HG03457 (cell line): ENCODE measurements around the gene CCNC.
A peak's percentile ranks its signal among the peaks of the same experiment; 100 is the strongest.

Source experiments
- ATAC-seq: cut with Tn5 transposase; IDR thresholded peaks from one replicate; pipeline ENCODE4 v1.9.1; 2021; ENCODE audit warnings: moderate number of reproducible peaks; ENCODE audit not compliant: unreplicated experiment

CCNC gene, protein sequence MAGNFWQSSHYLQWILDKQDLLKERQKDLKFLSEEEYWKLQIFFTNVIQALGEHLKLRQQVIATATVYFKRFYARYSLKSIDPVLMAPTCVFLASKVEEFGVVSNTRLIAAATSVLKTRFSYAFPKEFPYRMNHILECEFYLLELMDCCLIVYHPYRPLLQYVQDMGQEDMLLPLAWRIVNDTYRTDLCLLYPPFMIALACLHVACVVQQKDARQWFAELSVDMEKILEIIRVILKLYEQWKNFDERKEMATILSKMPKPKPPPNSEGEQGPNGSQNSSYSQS

DNA sequence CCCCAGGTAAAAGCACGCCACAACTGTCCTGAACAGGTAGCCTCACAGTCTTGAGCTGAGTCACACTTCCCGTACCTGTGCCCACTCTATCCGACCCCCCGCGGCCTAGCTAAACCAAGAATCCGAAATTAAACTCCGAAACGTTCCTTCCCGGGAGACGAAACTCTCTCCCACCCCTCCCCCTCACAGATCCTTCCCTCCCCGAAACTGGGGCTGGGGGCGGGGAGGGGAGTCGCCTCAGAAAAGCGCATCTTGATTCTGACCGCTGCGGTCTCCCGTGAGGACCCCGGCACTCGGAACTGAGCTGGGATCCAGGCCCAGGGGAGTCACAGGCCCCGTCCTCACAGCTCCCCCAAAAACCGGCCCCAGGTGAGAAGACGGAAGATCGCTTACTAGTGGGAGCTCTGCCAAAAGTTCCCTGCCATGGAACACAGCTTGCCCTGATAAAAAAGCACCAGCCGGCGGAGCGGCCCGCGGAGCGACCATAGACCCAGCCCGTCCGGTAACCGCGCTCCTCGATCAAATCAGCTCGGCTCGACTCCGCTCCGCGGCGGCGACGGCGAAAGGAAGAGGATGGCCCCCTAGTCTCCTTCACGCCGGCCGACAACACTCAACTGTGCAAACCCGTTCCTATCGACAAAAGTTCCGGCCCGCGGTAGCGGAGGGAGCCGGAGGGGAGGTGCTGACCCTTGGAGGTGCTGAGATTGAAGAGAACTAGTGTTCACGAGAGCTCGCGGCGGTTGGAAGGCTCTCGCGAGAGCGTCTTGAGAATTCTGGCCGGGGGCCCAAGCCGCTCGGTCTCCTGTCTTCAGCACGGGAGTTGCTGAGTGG, at the start of gene CCNC:
CCNC (minus strand) TSS at position 558 of the 831 bp plus-strand sequence; CDS start at position 425, 133 bp downstream.
- ATAC-seq, result peak; percentile 99

DNA sequence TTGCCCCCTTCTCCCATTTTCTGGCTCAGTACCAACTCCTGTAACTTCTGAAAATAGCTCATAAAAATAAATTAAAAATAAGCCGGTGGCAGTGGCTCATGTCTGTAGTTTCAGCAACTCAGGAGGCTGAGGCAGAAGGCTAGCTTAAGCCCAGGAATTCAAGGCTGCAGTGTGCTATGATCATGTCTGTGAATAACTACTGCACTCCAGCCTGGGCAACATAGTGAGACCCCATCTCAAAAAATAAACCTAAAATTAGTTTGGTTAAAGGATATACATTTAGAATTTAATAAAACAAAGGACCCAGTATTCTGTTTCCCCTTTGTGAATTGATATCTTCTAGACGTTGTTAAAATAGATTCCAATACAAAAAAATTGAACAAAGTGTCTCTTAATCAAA, 48.7 kb upstream of the CCNC start:
- ATAC-seq, result no peak

DNA sequence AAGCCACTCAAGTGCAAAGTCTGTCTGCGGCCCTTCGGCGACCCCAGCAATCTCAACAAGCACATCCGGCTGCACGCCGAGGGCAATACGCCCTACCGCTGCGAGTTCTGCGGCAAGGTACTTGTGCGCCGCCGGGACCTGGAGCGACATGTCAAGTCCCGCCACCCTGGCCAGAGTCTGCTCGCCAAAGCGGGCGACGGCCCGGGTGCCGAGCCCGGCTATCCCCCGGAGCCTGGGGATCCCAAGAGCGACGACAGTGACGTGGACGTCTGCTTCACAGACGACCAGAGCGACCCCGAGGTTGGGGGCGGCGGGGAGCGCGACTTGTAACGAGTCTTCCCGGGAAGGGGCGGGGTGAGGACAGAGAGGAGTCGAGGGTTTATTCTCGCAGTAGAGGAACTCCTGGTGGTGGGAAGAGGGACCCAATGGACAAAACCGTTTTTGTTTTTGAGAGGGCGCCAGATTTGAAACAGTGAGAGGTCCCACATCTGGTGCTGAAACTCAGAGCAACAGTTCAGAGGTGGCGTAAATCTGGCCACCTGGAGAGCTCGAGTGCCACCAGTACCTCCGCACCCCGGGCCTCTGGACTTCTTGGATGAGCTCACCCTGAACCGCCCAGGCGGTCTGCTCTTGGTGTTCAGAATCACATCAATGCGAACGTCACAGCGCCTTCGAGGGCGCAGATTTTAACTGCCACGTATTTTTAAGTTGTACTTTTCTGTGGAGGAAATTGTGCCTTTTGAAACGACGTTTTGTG, 46.1 kb upstream of the CCNC start:
- no peak for ATAC-seq

DNA sequence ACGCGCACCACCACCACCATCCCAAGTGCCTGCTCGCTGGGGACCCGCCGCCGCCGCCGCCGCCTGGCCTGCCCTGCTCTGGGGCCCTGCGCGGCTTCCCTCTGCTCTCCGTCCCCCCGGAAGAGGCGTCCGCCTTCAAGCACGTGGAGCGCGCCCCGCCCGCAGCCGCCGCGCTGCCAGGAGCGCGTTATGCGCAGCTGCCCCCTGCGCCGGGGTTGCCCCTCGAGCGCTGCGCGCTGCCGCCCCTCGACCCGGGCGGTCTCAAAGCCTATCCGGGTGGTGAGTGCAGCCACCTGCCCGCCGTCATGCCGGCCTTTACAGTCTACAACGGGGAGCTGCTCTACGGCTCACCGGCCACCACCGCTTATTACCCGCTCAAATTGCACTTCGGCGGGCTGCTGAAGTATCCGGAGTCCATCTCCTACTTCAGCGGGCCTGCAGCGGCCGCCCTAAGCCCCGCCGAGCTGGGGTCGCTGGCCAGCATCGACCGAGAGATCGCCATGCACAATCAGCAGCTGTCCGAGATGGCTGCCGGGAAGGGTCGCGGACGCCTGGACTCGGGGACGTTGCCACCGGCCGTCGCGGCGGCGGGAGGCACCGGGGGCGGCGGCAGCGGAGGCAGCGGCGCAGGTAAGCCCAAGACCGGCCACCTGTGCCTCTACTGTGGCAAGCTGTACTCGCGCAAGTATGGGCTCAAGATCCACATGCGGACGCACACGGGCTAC, 45.4 kb upstream of the CCNC start:
- peak; percentile 45 for ATAC-seq

DNA sequence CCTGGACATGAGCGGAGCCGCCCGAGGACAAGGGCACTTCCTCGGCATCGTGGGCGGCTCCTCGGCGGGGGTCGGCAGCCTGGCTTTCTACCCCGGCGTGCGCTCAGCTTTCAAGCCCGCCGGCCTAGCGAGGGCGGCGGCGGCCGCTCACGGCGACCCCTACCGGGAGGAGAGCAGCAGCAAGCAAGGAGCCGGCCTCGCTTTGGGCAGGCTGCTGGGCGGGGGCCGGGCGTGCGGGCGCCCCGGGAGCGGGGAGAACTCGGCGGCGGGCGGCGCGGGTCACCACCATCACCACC, 44.9 kb upstream of the CCNC start:
- peak; percentile 49 for ATAC-seq

DNA sequence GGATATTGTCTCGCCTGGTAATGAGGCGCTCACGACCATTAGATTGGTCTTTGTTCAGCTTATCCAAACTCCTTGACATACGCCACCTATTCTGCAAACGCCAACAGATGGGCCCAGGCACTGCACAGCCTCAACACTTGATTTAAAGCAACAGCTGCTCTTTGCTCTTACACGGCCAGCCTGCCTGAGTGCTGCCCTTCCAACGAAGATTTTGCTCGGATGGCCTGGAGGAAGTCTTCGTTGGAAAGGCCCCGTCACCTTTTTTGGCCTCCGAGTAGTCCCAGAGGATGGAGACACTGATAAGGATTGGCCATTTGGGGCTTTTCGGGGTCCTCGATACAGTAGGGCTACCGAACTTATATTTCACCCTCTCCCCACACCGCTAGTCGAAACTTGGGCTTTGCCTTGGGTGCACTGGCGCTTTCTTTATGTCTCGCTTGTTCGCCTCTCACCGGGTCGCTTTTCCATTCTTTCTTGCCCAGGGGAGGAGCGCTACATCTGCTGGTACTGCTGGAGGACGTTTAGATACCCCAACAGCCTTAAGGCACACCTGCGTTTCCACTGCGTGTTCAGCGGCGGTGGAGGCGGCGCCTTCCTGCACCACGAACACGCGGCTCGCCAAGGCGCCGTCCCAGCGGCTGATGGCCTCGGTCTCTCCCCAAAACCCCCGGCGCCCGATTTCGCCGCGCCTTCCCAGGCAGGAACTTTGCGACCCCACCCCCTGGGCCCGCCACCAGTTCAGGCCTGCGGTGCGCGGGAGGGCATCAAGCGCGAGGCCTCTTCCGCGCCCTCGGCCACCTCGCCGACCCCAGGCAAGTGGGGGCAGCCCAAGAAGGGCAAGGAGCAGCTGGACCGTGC, 44.3 kb upstream of the CCNC start:
- ATAC-seq, result no peak

DNA sequence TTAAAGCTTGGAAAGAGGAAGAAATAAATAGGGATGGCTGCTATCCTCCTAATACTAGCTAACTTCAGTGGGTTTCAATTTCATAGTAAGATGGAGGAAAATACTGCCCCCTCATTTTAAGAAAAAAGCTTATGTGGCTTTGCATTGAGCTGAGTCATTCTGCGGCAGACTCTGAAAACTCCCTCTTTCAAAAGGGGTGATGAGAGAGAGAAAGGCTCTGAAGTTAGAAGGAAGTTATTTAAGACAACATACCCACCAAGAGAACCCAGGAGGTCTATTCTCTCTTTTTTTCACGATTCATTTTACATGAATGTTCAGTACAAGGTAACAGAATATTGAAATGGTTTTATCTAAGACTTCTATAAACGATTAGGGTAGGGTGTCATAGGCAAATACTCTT, 42.7 kb upstream of the CCNC start:
- peak; percentile 52 for ATAC-seq

DNA sequence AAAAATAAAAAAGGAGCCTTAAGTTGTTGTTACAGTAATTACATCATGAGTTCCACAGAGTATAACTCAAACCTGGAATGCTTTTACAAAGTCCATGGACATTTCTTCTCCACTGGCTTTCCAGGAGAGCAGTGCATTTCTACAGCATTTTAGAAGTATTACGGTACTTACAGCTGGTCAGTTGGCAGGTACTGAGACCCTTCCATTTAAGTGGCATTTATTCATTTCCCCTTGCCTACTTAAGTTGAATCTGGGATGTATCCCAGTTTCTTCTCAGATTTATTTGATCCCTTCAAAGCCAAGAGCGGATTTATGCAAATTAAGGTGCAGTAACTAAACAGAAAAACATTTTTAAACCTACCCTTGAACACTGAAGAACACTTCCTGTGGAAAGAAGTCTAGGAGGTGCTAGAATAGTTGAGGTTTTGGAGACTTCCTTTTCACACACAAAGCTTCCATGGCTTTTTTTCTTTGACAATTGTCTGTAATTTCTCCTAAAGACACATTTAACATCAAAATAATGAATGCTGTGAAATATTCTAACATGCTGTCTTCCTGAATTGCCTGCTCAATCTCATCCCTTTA, 41.5 kb upstream of the CCNC start:
- no peak for ATAC-seq

DNA sequence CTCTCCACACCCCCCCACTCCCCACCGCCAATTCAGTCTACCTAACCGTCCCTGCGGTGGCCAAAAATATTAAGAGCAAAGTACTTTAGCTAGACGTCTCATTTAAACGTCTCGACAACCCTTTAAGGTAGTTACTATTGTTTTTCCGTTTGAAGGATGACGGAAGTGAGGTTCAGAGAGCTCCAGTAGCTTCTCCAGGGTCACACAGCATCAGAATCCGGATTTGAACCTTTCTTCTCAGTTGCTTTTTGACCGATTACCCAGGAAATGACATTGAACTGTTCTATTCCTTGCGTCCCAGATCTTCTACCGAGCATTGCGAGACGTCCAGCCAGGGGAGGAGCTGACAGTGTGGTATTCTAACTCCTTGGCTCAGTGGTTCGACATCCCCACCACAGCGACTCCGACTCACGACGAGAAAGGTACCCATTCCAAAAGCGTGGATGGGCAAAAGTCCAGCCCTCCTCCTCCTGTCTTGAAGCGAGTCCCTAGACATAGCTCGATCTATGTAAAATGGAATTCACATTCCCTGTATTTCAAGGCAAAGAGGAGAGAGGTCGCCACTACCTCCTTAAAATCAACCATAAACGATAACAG, 40.5 kb upstream of the CCNC start:
- no peak for ATAC-seq

DNA sequence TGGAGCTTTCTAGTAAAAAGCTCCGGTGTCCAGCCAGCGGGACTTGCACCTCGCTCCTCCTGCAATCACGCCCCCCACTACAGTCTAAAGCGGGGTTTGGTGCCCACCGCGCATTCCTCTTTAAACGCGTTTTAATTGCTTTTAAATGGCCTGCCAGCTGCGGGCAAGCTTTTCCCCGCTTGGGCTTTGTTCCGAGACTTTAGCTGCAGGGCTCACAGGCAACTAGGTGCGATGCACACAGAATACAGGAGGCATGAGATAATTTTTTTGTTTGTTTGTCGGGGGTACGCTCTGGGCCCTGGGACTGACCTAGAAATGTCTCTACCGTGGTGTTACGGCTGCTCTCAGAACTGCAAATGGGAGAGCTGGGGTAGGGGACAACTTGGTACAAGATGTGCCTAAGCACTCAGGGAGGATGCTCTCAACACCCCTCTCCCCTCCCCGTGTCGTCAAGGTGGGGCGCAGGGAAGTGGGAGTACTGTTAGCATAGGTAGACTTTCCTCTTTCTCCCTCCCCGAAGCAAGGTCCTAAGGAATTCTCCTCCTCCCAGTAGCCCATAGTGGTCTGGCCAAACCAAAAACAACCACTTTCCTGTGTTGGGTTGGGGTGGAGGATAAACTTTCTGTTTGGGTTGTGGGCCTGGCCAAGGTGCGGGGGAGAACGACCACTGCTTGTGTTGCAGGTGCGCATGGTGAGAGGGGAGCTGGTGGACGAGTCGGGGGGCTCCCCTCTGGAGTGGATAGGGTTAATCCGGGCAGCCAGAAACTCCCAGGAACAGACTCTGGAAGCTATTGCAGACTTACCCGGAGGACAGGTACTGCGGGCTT, 39.8 kb upstream of the CCNC start:
- ATAC-seq, result no peak

DNA sequence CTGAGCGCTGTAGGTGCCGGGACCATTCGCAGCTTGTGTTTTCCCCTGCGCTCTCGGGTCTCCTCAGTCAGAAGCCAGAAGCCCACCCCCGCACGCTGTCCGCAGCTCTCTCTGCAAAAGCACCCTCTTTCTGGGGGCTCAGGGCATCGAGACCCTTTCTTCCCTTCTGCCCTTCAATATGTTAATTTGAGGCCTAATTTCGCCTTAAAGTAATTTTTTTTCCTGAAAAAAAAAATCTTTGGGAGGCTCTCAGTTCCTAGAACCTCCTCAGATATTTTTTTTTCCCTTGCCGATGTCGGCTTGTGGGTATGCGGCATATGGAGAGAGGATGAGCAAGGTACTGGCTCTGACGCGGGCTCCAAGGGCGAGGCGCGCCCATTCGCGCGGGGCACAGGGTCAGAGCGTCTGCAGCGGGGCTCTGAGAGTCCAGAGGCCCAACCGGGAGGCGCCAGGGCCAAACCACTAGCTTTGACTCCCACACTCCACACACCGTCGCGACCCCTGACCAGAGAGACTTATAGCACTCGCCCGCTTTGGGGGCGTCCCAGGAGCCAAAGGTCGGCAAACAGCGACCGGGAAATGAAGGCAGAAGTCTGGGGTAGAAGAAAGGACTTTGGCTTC, 39.1 kb upstream of the CCNC start:
- ATAC-seq, result no peak

DNA sequence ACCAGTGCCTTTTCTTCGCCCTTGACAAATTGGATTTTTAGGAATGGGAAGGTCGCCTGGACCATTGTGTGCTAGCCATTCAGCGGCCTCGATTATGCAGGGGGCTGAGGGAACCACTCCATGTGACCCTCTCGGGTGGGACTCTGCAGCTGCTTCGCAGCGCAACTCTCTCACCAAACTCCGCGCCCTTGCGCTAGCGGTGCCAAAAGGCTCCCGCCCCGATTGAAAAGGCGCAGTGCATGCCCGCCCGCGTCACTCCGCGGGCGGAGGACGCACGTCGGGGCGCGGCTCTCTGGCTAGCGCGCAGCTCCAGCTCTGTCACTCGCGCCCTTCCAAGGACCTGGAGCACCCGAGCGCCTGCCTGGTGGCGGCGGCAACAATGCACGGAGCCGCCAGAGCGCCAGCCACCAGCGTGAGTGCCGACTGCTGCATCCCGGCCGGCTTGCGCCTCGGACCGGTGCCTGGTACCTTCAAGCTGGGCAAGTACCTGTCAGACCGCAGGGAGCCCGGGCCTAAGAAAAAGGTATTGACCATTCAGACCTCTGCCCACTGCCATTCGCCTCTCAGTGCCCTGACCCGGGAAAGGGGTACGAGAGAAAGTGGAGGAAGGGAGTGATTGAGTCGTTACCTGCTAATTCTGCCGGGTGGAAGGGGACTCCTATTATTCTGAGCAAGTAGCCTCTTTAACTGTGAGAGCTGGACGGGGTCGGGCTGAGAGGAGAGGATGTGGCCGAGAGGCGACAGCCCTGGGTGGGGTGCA, 38.4 kb upstream of the CCNC start, which contains the start of gene PRDM13:
PRDM13 (plus strand) TSS at position 178 of the 760 bp plus-strand sequence; CDS start at position 380, 202 bp downstream.
- ATAC-seq, result no peak

DNA sequence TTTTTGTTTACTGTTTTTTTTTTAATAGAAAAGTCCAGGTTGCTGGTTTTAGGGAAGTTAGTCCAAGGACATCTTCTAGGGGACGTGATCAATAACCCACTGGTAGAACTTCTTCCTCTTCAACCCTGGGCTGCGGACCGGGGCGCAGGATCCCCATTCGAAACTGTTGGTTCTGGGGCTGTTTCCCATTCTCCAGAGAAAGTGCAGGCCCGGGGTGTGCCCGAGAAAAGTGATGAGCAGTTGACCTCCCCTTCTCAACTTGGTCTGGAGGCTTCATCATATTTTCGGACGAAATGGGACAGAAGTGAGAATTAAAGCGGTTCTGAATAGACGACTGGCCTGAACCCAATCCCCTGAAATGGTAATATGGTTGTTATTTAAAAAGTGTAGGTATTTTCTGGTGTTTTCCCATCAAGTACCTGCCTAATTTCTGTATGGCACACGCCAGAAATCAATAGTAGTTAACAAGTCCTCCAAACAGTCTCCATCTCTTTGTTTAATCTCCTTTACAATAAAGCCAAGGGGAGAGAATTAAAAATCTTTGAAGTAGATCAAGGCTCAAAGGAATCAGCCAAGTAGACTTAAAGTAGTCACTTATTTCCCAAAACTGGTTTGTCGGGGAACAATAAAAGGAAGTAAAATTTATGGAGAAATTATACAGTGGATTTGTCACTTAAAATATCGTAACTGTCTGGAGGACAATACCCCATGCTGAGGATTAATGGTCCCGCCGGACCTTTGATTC, 37.6 kb upstream of the CCNC start:
- no peak for ATAC-seq

DNA sequence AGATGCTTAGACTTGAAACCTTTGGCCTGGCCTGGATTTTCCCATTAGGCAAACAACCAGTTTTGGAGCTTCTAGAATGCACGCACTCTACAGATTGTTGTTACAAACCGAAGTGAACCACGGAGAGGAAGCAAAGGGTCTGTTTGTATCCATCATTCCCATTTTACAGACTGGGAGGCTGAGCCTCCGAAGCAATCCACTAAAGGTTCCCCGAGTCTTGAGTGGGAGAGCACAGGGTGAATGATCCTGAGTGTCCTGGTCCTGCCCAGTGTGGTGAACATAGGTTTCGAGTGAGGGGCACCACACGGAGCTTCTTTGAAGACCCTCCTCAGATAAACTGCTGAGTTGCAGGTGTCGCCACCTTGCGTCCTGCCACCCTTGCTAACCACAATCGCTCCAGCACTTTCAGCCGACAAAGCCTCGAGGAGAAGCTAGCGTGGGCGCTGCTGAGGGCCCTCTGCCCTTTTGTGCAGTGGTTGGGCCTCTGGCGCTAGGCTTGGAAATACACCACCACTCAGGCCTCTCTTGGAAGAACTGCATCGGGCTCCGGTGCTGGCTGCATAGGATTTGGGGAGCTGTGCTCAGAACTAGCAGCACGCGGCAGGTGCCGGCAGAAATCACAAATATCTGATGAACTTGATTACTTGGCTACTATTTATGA, 36.7 kb upstream of the CCNC start:
- no peak for ATAC-seq

DNA sequence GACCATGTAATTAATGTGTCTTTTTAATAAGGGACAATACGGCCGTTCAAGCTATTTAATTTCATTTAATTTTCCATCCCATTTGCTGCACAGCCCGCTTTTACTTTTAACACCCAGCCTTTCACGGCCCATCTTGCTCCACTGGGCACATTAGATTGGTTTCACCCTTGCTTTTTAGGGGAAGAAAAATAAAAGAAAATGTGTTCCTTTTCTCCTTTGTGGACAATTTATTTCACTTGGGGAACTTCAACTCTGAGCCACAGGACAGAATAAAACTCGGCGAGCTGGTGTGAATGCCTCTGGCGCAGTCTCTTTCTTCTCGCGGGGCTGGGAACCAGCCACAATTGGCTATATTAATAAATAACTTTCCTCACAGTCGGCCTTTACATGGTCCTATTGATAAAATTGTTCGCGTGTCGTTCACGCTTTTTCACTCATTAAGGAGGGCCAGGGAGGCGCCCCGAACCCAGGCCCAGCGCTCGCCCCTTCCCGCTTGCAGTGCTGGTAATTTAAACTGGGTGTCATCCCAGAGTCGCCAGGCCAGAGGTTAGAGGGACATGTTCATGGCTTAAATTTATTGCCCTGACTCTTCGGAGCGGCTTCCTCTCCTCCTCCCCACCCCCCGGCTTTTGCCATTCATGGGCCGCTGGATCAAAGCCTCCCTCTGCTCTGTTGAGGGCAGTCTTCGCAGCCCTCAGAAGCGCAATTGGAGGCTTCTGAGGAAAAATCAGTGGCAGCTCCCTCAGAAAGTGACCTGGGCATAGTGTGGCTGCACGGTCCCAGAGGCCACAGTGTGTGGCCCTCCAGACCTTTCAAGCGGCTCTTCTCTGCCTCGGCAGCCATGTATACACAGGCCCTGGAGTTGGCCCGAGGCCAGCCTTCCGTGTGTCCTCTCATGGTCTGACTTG, 36.0 kb upstream of the CCNC start:
- no peak for ATAC-seq
